GM10248 (cell line): ENCODE measurements around the gene TULP1.

Experiments used
- CTCF ChIA-PET: fragments of 300-600 bp; sonication (Branson Sonifier 250); formaldehyde crosslinking; extraction: SDS; loops from one replicate; lab custom pipeline; 2021; ENCODE audit warnings: antibody characterized with exemption; lab: Yijun Ruan, JAX
- POLR2A ChIA-PET: fragments of 350-650 bp; sonication (Branson Sonifier 250); formaldehyde crosslinking; extraction: SDS; loops from one replicate; lab custom pipeline; 2020; ENCODE audit warnings: antibody characterized with exemption; lab: Yijun Ruan, JAX
- DNase-seq: peaks from one replicate; pipeline ENCODE4 v3.0.0; 2012; ENCODE audit errors: extremely low spot score
- TF ChIP-seq, protein P1 (sequence below): IDR thresholded peaks from 2 replicates; pipeline ENCODE4 v1.5.1; 2012; ENCODE audit warnings: mild to moderate bottlenecking, low read depth; ENCODE audit errors: extremely low read depth, missing control alignments, control extremely low read depth

TULP1 gene

DNA sequence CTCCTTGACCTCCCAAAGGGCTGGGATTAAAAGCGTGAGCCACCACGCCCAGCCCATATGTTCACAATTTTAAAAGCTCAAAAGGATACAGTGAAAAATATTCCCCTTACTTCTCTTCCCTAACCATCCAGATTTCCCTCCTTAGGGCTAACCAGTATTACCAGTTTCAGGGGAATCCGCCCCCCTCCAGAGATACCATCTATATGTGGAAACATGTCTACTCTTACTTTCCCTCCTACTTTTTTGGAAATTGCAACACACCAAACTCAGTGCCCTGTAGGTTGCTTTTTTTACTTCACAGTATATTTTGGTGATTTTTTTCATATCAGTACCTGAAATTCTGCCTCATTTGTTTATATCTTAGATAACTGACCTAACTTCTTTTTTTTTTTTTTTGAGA is 51.4 kb downstream of the TULP1 start:
- POLR2A ChIA-PET: no interaction called here
- TF ChIP-seq, protein P1, sequence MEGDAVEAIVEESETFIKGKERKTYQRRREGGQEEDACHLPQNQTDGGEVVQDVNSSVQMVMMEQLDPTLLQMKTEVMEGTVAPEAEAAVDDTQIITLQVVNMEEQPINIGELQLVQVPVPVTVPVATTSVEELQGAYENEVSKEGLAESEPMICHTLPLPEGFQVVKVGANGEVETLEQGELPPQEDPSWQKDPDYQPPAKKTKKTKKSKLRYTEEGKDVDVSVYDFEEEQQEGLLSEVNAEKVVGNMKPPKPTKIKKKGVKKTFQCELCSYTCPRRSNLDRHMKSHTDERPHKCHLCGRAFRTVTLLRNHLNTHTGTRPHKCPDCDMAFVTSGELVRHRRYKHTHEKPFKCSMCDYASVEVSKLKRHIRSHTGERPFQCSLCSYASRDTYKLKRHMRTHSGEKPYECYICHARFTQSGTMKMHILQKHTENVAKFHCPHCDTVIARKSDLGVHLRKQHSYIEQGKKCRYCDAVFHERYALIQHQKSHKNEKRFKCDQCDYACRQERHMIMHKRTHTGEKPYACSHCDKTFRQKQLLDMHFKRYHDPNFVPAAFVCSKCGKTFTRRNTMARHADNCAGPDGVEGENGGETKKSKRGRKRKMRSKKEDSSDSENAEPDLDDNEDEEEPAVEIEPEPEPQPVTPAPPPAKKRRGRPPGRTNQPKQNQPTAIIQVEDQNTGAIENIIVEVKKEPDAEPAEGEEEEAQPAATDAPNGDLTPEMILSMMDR: no peak
- CTCF ChIA-PET: interaction anchor here (1.0 to 2.3 kb wide), 2 partner anchors 10 to 12 kb away, joined by 3 to 5 read pairs; no protein-coding TSS in a partner anchor
- DNase-seq: no peak

DNA sequence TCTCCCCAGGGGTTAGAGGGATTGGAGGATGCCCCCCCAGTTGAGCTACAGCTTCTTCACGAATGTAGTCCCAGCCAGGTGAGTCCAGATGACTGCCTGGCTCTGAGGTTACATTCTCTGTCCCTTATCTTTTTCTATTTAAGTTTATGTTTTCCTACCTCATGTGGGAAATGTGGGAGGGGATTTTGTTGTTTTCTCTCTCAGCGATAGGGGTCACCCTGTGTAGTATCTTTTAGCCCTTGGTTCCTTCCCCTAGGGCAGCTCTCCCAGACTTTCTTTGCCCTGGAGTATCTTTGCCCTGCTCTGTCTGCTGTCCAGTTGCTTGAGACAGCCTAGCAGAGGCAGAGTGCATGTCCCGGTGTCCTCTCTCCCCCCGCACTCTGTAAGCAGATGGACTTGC is 54.8 kb downstream of the TULP1 start:
- TF ChIP-seq, protein P1: no peak
- POLR2A ChIA-PET: no interaction called here
- DNase-seq: no peak
- CTCF ChIA-PET: interaction anchor here (0.9 to 1.6 kb wide), 5 partner anchors 9 to 162 kb away, joined by 3 to 17 read pairs (median 4); partner anchors contain the start of gene RPL10A

DNA sequence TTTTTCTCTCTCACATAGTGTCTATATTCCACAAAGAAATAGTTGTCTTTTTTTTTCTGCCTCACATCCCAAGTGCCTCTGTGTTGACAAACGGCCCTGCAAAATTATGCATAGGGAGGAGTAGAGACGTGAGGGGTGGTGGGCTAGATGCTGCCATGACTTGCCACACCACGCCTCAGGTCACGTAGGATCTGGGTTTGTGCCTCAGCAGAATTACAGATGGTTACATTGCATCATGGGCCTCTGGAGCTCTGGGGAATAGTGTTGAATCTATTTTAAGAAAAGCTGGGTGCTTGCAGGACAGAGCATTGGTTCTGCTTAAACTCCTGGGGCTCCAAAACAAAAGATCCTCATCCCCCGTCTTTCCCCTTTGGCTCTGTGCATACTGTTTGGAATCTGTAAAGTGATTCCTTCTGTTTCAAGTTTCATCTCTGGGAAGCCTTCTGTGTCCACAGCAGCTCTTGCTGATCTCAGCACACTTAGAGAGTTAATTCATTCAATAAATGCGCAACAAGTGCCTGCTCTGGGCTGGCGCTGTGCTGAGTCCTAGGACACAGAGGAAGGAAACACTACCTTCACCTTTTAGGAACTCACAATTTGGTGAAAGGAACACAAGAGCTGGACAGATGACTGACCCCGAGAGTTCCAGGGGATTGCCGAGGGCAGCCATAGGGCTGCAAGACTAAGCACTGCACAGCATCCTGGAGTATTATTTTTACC is 58.1 kb downstream of the TULP1 start:
- no peak for DNase-seq
- POLR2A ChIA-PET: interaction anchor here (0.6 kb wide), 1 partner anchor 14 kb away, joined by 3 read pairs; the partner anchor contains the start of gene RPL10A
- TF ChIP-seq, protein P1: no peak
- CTCF ChIA-PET: interaction anchor here (1.5 to 12.5 kb wide), 3 partner anchors 14 to 157 kb away, joined by 10 to 213 read pairs (median 98); partner anchors contain the start of genes DEF6, PPARD and RPL10A

DNA sequence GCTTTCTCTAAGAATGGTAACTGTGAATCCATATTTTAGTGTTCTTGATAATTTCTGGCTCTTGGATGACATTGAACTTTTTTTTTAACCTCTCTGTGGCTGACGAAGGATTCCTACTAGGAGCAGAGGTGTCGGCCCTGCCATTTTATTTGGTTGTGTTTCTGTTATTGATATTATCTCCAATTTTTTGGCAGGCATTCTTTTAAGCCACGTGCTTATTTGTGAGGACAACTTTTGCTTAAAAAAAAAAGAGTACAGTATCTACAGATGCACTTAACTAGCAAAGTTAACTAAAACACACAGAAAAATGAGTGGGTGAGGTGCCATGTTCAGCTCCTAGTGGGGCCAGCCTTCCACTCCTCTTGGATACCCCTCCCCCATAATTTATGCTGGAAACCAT is 59.5 kb downstream of the TULP1 start:
- no peak for DNase-seq
- TF ChIP-seq, protein P1: no peak
- POLR2A ChIA-PET: no interaction called here
- CTCF ChIA-PET: interaction anchor here (0.9 to 12.5 kb wide), 4 partner anchors 12 to 284 kb away, joined by 3 to 213 read pairs (median 50); partner anchors contain the start of genes DEF6 and PPARD

DNA sequence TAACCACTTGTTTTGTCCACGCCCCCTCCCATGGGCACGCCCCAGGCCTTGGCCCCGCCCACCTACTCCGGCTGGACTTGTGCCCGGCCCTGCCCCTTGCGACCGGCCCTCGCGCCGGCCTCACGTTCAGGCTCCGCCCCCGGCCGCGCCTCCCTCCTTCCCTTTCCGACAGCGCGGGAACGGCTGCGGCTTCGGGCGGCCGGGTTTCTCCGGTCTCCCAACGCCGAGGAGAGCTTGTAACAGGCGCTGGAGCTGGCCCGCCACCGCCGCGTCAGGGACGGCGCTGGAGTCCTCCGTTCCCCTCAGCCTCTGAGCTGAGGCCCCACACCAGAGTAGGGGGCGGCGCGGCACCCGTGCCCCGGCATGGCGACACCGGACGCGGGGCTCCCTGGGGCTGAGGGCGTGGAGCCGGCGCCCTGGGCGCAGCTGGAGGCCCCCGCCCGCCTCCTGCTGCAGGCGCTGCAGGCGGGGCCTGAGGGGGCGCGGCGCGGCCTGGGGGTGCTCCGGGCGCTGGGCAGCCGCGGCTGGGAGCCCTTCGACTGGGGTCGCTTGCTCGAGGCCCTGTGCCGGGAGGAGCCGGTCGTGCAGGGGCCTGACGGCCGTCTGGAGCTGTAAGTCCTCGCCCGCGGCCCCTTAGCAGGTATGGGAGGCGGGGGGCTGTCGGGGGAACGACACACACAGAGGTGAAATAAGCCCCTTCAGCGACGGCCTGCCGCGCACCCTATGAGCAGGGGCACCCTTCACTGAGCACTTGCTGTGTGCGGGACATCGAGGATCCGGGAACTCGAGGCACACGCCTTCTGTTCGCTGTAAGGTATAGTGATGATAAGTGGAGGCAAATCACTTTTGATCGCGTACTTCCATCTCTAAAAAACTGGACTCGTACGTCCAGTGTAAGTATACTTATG is 60.3 kb downstream of the TULP1 start, which contains the start of gene FANCE:
Gene FANCE (plus strand): TSS at position 156 of the 908 bp plus-strand sequence. CDS start 208 bp downstream, at position 364.
- DNase-seq: peak; percentile 98
- TF ChIP-seq, protein P1: no peak
- CTCF ChIA-PET: interaction anchor here (0.8 to 12.5 kb wide), 6 partner anchors 11 to 159 kb away, joined by 3 to 213 read pairs (median 17); partner anchors contain the start of genes DEF6 and PPARD
- POLR2A ChIA-PET: interaction anchor here (0.5 kb wide), 1 partner anchor 20 kb away, joined by 3 read pairs; no protein-coding TSS in a partner anchor
